Muscle layer of duodenum (tissue), 2 donors: ENCODE data around the gene GNG5.
A peak's percentile ranks its signal among the peaks of the same experiment; 100 is the strongest.
"Not testable (repeated sequence)": the region's sequence is repeated elsewhere in the genome, so short reads cannot be mapped to it uniquely, and the experiment has no call there.

Source experiments
- H3K27ac ChIP-seq: one replicate; pipeline ENCODE4 v1.7.0; 2013; ENCODE audit warnings: mild to moderate bottlenecking, low read length
- H3K27me3 ChIP-seq: one replicate; pipeline ENCODE4 v1.7.0; 2013; ENCODE audit warnings: low read depth, mild to moderate bottlenecking, control low read depth, low read length
- H3K36me3 ChIP-seq, 2 donors: one replicate each; pipeline ENCODE4 v1.7.0; 2013; ENCODE audit warnings: low read length in 2 of 2, control low read depth in 1 of 2, mild to moderate bottlenecking in 1 of 2; ENCODE audit not compliant: insufficient read depth in 2 of 2, control insufficient read depth in 1 of 2
- H3K4me1 ChIP-seq, 2 donors: one replicate each; pipeline ENCODE4 v1.7.0; 2013; ENCODE audit warnings: low read length in 2 of 2, mild to moderate bottlenecking in 2 of 2, control low read depth in 1 of 2, moderate library complexity in 1 of 2; ENCODE audit not compliant: insufficient read depth in 2 of 2, control insufficient read depth in 1 of 2
- H3K4me3 ChIP-seq, 2 donors: one replicate each; pipeline ENCODE4 v1.7.0; 2013; ENCODE audit warnings: low read length in 2 of 2, low read depth in 1 of 2, mild to moderate bottlenecking in 1 of 2
- H3K9me3 ChIP-seq, 2 donors: one replicate each; pipeline ENCODE4 v1.7.0; 2013; ENCODE audit warnings: low read length in 2 of 2, control low read depth in 1 of 2, mild to moderate bottlenecking in 1 of 2; ENCODE audit not compliant: control insufficient read depth in 1 of 2
- donor health status: healthy.

The GNG5 gene

DNA sequence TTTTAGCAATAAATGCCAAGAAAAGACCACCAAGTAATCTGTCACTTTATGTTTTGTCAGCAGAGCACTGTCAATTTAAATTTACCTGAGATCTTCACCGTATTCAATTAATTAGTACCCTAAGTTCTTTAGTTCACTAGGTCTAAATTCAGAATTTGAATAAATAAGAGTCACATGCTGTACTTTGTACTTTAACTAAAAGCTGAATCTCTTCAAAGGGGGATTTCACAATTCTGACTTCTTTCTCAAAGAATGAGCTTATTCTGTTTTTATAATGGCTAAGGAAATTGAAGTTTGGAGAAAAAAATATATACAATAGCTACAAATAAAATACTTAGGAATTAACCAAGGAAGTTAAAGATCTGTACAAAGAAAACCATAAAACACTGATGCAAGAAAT, 2.1 kb upstream of the GNG5 start:
- no peaks in the 10 kb centered on the region for H3K27me3 ChIP-seq
- H3K4me1 ChIP-seq: peaks cover 12 to 13% of the 10 kb centered on the region in 2 donors
- H3K27ac ChIP-seq: no peak overlapping the region
- H3K36me3 ChIP-seq: peaks cover 0 to 8% of the 10 kb centered on the region in 2 donors
- no peak overlapping the region for H3K4me3 ChIP-seq
- H3K9me3 ChIP-seq: peaks cover 0 to 5% of the 10 kb centered on the region in 2 donors

- H3K27ac ChIP-seq, H3K27me3 ChIP-seq, H3K4me3 ChIP-seq, H3K9me3 ChIP-seq, H3K36me3 ChIP-seq: not testable (repeated sequence)
- H3K4me1 ChIP-seq: peaks cover 16 to 19% of the 10 kb centered on the region in 2 donors
Observed at GRCh38 chr1:84507887-84508286, 1.5 kb upstream of the GNG5 start.

DNA sequence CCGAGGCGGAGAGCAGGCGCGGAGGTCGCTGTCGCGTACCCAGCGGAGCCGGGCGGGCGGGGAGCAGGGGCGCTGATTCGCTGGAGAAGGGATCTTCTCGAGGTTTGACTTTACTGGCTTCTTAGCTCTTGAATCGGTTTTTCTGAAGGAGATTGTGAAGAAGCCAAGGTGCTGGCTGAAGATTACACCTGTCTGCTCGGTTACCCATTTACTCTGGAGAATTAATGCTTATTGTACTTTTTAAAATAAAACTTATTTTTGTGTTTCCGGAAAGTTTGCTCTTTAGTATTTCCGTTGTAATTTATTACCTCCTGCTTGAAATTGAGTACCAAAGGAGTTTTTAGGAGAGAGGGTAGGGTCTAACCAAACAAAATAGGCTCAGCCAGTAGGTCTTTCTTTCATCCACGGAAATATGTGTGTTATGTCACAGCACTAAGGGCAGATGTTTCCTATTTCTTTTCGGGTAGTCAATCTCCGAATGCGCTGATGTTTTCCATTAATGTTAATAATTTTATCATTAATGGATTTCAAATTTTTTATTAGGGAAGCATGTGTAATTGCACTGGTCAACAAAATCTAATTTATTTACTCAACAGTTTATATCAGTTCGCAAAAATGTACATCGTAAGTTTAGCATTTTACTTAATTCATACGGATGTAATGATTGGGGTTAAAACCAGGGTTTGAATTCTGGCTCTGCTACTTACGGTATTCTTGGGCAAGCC, 510 bp upstream of the GNG5 start:
- Histone ChIP-seq H3K27me3 (no peaks in the 10 kb centered on the region), H3K36me3 (peaks cover 0 to 8% of the 10 kb centered on the region in 2 donors), H3K4me3 (peak overlapping the region; percentile 69 to 100), H3K4me1 (peaks cover 22 to 26% of the 10 kb centered on the region in 2 donors), H3K9me3 (peaks cover 0 to 5% of the 10 kb centered on the region in 2 donors), H3K27ac (peak overlapping the region; percentile 100)

DNA sequence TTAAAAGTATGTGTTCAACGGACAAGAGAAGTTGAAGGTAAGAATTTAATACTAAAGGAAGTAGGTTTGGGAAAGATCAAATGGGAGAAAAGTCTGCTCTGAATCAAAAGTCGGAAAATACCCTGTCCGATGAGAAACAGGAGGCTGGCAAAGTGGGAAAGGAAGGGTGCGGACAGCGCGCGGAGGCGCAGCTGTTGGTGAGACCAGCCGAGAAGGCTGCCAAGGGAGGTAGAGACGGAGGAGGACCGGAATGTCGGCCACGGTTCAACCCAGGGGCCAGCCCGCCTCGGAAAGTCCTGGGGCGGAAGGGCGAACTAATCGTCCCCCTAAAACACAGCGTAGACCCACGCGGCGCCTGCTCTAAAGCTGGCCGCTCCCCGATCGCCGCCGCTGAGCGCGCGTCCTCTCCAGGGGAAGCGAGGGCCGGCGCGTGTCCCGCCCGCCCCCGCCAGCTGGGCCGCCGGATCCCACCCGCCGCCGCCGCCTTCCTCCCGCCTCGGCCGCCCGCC, 834 bp downstream of the GNG5 start:
- peaks cover 7 to 13% of the 10 kb centered on the region in 2 donors for H3K36me3 ChIP-seq
- peaks cover 0 to 5% of the 10 kb centered on the region in 2 donors for H3K9me3 ChIP-seq
- peak overlapping the region; percentile 69 to 100 for H3K4me3 ChIP-seq
- H3K4me1 ChIP-seq: peaks cover 22 to 37% of the 10 kb centered on the region in 2 donors
- peak overlapping the region; percentile 100 for H3K27ac ChIP-seq
- no peaks in the 10 kb centered on the region for H3K27me3 ChIP-seq

GRCh38 chr1:84504580-84505492, 1.5 kb downstream of the GNG5 start:
- H3K4me3 ChIP-seq: peak overlapping the region; percentile 69 to 100
- H3K27me3 ChIP-seq: no peaks in the 10 kb centered on the region
- H3K4me1 ChIP-seq: peaks cover 22 to 37% of the 10 kb centered on the region in 2 donors
- H3K27ac ChIP-seq: peak overlapping the region; percentile 100
- peaks cover 11 to 16% of the 10 kb centered on the region in 2 donors for H3K36me3 ChIP-seq
- H3K9me3 ChIP-seq: peaks cover 0 to 5% of the 10 kb centered on the region in 2 donors

- Histone ChIP-seq H3K27me3 (no peaks in the 10 kb centered on the region), H3K4me1 (peaks cover 22 to 37% of the 10 kb centered on the region in 2 donors), H3K27ac (no peak overlapping the region), H3K36me3 (peaks cover 19 to 26% of the 10 kb centered on the region in 2 donors), H3K4me3 (peak overlapping the region in 1 of 2 donors; percentile 100), H3K9me3 (no peaks in the 10 kb centered on the region)
Observed at GRCh38 chr1:84502927-84503326, 3.5 kb downstream of the GNG5 start.

GRCh38 chr1:84497631-84498275, 8.6 kb downstream of the GNG5 start:
- Histone ChIP-seq H3K27ac (no peak overlapping the region), H3K4me1 (peaks cover 1 to 20% of the 10 kb centered on the region in 2 donors), H3K9me3 (no peaks in the 10 kb centered on the region), H3K36me3 (peaks cover 57 to 60% of the 10 kb centered on the region in 2 donors), H3K4me3 (no peak overlapping the region), H3K27me3 (no peaks in the 10 kb centered on the region)

DNA sequence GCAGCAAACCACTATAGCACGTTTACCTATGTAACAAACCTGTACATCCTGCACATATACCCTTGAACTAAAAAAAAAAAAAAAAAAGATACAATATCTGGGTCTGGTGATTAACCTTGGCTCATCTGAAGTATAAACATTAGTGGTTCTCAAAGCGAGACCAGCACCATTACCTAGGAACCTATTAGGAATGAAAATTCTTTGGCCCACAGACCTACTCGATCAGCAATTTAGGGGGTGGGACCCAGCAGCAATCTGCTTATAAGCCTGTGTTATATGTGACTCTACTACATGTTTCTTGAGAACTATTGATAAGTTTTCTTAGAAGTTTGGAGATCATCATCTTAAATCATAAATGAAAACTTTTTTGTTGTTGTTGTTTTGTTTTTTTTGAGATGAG, 9.9 kb downstream of the GNG5 start:
- no peaks in the 10 kb centered on the region for H3K27me3 ChIP-seq
- H3K4me3 ChIP-seq: no peak overlapping the region
- peaks cover 62 to 64% of the 10 kb centered on the region in 2 donors for H3K36me3 ChIP-seq

GRCh38 chr1:84493747-84494146, 12.6 kb downstream of the GNG5 start:
- H3K27ac ChIP-seq: no peak overlapping the region
- no peaks in the 10 kb centered on the region for H3K27me3 ChIP-seq
- H3K36me3 ChIP-seq: peaks cover 66% of the 10 kb centered on the region in 2 donors

More for the DNA sequence above, 9.9 kb downstream of the GNG5 start:
- Histone ChIP-seq H3K4me1 (peaks cover 0 to 9% of the 10 kb centered on the region in 2 donors), H3K27ac (no peak overlapping the region), H3K9me3 (no peaks in the 10 kb centered on the region)

GRCh38 chr1:84492726-84493125, 13.7 kb downstream of the GNG5 start:
- Histone ChIP-seq H3K27me3 (no peaks in the 10 kb centered on the region), H3K36me3 (peaks cover 57 to 59% of the 10 kb centered on the region in 2 donors), H3K27ac (no peak overlapping the region), H3K9me3 (no peaks in the 10 kb centered on the region), H3K4me1 (no peaks in the 10 kb centered on the region), H3K4me3 (no peak overlapping the region)

More at GRCh38 chr1:84493747-84494146, 12.6 kb downstream of the GNG5 start:
- Histone ChIP-seq H3K4me3 (no peak overlapping the region), H3K4me1 (no peaks in the 10 kb centered on the region), H3K9me3 (no peaks in the 10 kb centered on the region)

DNA sequence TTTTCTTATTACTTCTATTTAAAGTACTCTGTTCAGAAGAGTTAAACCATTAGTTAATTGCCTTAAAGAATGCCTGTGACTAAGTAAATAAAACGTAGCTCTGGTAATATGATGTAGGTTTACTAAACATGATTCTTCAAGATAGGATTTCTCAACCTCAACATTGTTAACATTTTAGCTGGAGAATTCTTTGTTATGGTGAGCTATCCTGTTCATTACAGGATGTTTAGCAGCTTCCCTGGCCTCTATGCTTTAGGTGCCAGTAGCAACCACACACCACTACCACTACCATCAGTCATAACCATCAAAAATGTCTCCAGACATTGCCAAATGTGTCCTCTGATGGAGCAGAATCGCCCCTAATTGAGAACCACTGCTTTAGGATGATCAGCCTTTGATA, 16.6 kb downstream of the GNG5 start:
- H3K4me3 ChIP-seq: no peak overlapping the region

More for the DNA sequence above, 16.6 kb downstream of the GNG5 start:
- Histone ChIP-seq H3K27ac (no peak overlapping the region), H3K9me3 (no peaks in the 10 kb centered on the region), H3K27me3 (no peaks in the 10 kb centered on the region), H3K36me3 (peaks cover 38 to 44% of the 10 kb centered on the region in 2 donors), H3K4me1 (no peaks in the 10 kb centered on the region)
